ENCODE data around the gene C6orf89. TPM values are rescaled to one million over a fixed set of nuclear protein-coding genes. Genes with fewer than 3 reads are reported as not detected.

Gene C6orf89
- total RNA-seq, 1 experiment from 2014 or later = 11.8 TPM

- peaks cover 9 to 13% of the 10 kb centered on the region in 2 experiments; a peak in 3 of 5 replicates for H3K9me3 Mint-ChIP-seq
- no peak overlapping the region for H3K4ac ChIP-seq (ENCODE audit: low read depth, low read length)
- no peak for DNase-seq
- H3K79me1 ChIP-seq (ENCODE audit: insufficient read depth, low read depth, low read length, poor library complexity, severe bottlenecking) = no peaks in the 10 kb centered on the region
- no peak overlapping the region for H3K14ac ChIP-seq (ENCODE audit: insufficient read depth, low read length)
- H2AFZ ChIP-seq (ENCODE audit: low read length) = no peak overlapping the region
- H3K4me2 ChIP-seq (ENCODE audit: insufficient read depth, insufficient read length, low read length) = no peak overlapping the region
- no peaks in the 10 kb centered on the region for H3K79me2 ChIP-seq (ENCODE audit: insufficient read depth, low read length)
- no peak overlapping the region for H4K8ac ChIP-seq (replicated peaks; ENCODE audit: insufficient read length, low read depth, low read length)
- H3K56ac ChIP-seq (ENCODE audit: insufficient read length, low read depth, low read length) = no peak overlapping the region
- no peak overlapping the region for H2BK15ac ChIP-seq (ENCODE audit: low read depth, low read length)
- no peaks in the 10 kb centered on the region for H4K20me1 ChIP-seq (ENCODE audit: control insufficient read depth, insufficient read depth, insufficient read length)
- peaks cover 1 to 11% (median 2%) of the 10 kb centered on the region in 3 experiments; a peak in 3 of 7 replicates for H3K36me3 Mint-ChIP-seq (ENCODE audit: insufficient read depth in 1 of 3, low read depth in 3 of 3)
- H2BK12ac ChIP-seq (ENCODE audit: insufficient read length, low read depth, low read length) = no peak overlapping the region
- no peaks in the 10 kb centered on the region for H3K4me1 Mint-ChIP-seq
- no peak overlapping the region for H2AK5ac ChIP-seq (ENCODE audit: insufficient read length, low read length)
- no peak for TF ChIP-seq CTCF (conservative IDR thresholded peaks at IDR 0.05)
- peaks cover 6% of the 10 kb centered on the region for H3K27me3 Mint-ChIP-seq (ENCODE audit: low read depth)
- no peak overlapping the region for H4K5ac ChIP-seq (ENCODE audit: insufficient read length, low read depth, low read length)
- no peak overlapping the region for H3K18ac ChIP-seq (ENCODE audit: insufficient read length, low read depth, low read length)
- no peaks in the 10 kb centered on the region for H3K27me3 ChIP-seq (ENCODE audit: insufficient read depth, low read length)
- H3K23ac ChIP-seq (ENCODE audit: insufficient read length, low read depth, low read length) = no peak overlapping the region
- no peak overlapping the region for H3K4me3 Mint-ChIP-seq
- no CpG with 5 or more reads among the region's 5 CpGs for WGBS (ENCODE audit: extremely low coverage, insufficient read length, low lambda C conversion rate)
- no peak overlapping the region for H2BK120ac ChIP-seq (ENCODE audit: low read depth, low read length, poor library complexity, severe bottlenecking)
- H2BK20ac ChIP-seq (ENCODE audit: low read depth, low read length, poor library complexity, severe bottlenecking) = no peak overlapping the region
- H3T11ph ChIP-seq (ENCODE audit: low read length) = no peak overlapping the region
- H3K9ac ChIP-seq (ENCODE audit: extremely low read depth, insufficient read length, low read length) = no peak overlapping the region
- no peak overlapping the region for H3K27ac Mint-ChIP-seq
- no peak overlapping the region for H2BK5ac ChIP-seq (ENCODE audit: insufficient read length, low read length)
- no peak overlapping the region for H3K27ac ChIP-seq (ENCODE audit: insufficient read length, low read depth, low read length)
- H4K91ac ChIP-seq (ENCODE audit: insufficient read length, low read depth, low read length) = no peak overlapping the region
- no peaks in the 10 kb centered on the region for H3K23me2 ChIP-seq (ENCODE audit: insufficient read length, low read depth, low read length, poor library complexity, severe bottlenecking)
- no peaks in the 10 kb centered on the region for H3K9me3 ChIP-seq (ENCODE audit: control insufficient read depth, low read depth, low read length)
- H3K4me1 ChIP-seq (ENCODE audit: insufficient read depth, low read length) = no peaks in the 10 kb centered on the region
These were observed 51.1 kb downstream of the C6orf89 start for GRCh38 chr6:36936824-36937223.

Data from H9 (cell line).